A549 (cell line): ENCODE data around the gene BRI3.

ENCODE experiments used
- BCL3 ChIP-seq: fragments of >200 bp; sonication (Bioruptor Twin); formaldehyde crosslinking; IDR thresholded peaks from 3 replicates; pipeline ENCODE4 v1.6.1; 2016
- CBX8 ChIP-seq: fragments of 200-600 bp; sonication (generic); IDR thresholded peaks from 2 replicates; pipeline ENCODE4 v1.6.1; 2016
- CTCF ChIP-seq: fragments of >200 bp; sonication (Bioruptor Twin); formaldehyde crosslinking; IDR thresholded peaks from 3 replicates; pipeline ENCODE4 v1.5.1; 2016
- EP300 ChIP-seq, 2 experiments: fragments of >200 bp; sonication (Bioruptor Twin); formaldehyde crosslinking; IDR thresholded peaks; 2 replicates in 1 of 2; 3 replicates in 1 of 2; pipeline ENCODE4 v1.6.1; 2016 to 2017
- GATA3 ChIP-seq: IDR thresholded peaks from 2 replicates; pipeline ENCODE4 v1.6.1; 2012; ENCODE audit warnings: borderline replicate concordance
- JUN ChIP-seq, 2 experiments: fragments of >200 bp; sonication (Bioruptor Twin); formaldehyde crosslinking; IDR thresholded peaks; 2 replicates in 1 of 2; 3 replicates in 1 of 2; pipeline ENCODE4 v1.6.1; 2016 to 2017
- MAX ChIP-seq: IDR thresholded peaks from 2 replicates; pipeline ENCODE4 v1.6.1; 2012
- POLR2A ChIP-seq: IDR thresholded peaks from 2 replicates; pipeline ENCODE4 v1.6.1; 2012; ENCODE audit warnings: mild to moderate bottlenecking, low read length
- REST ChIP-seq: fragments of 200-600 bp; sonication (generic); IDR thresholded peaks from 2 replicates; pipeline ENCODE4 v1.6.1; 2016; ENCODE audit warnings: antibody characterized with exemption, mild to moderate bottlenecking, moderate library complexity
- RNF2 ChIP-seq: fragments of 200-600 bp; sonication (generic); IDR thresholded peaks from 2 replicates; pipeline ENCODE4 v1.6.1; 2016; ENCODE audit warnings: low read depth, mild to moderate bottlenecking, antibody characterized with exemption, moderate library complexity, borderline replicate concordance
- SMC3 ChIP-seq: fragments of >200 bp; sonication (Bioruptor Twin); formaldehyde crosslinking; IDR thresholded peaks from 3 replicates; pipeline ENCODE4 v1.6.1; 2018; ENCODE audit warnings: inconsistent platforms
- USF2 ChIP-seq: fragments of 450-650 bp; IDR thresholded peaks from 2 replicates; pipeline ENCODE4 v1.6.1; 2014; ENCODE audit warnings: antibody characterized with exemption
- ZC3H11A ChIP-seq: fragments of 450-650 bp; IDR thresholded peaks from 2 replicates; pipeline ENCODE4 v1.6.1; 2014; ENCODE audit warnings: antibody characterized with exemption, mild to moderate bottlenecking
- ZNF302 ChIP-seq: fragments of 250-450 bp; sonication (Bioruptor Pico); IDR thresholded peaks from 2 replicates; pipeline ENCODE4 v1.9.0; 2021; ENCODE audit warnings: inconsistent platforms, mild to moderate bottlenecking, moderate library complexity

- no peak for TF ChIP-seq CBX8
- no peak for TF ChIP-seq EP300 (IDR thresholded peaks at IDR 0.05)
- TF ChIP-seq POLR2A: no peak
- TF ChIP-seq GATA3: no peak
- TF ChIP-seq MAX: no peak
- no peak for TF ChIP-seq CTCF
- no peak for TF ChIP-seq REST
- no peak for TF ChIP-seq SMC3
- no peak for TF ChIP-seq RNF2
- TF ChIP-seq BCL3: no peak
- no peak for TF ChIP-seq ZC3H11A
- TF ChIP-seq USF2: no peak
- no peak for TF ChIP-seq ZNF302 (CRISPR knock-in tag)
- no peak for TF ChIP-seq JUN (IDR thresholded peaks at IDR 0.05)
Observed at GRCh38 chr7:98244871-98245270, 36.6 kb upstream of the BRI3 start.
